Stimulated activated CD4-positive, alpha-beta T cell treated with anti-CD3 and anti-CD28 coated beads, Interleukin-15, amount 100 ng/mL, for 48 hours (primary cell): ENCODE data around the gene FZD4.
"Not testable (repeated sequence)": the region's sequence is repeated elsewhere in the genome, so short reads cannot be mapped to it uniquely, and the experiment has no call there.

ENCODE experiments used
- DNase-seq, 2 donors: peaks; one replicate each; pipeline ENCODE4 v3.0.0-alpha.2; 2020; ENCODE audit warnings: low read depth in 2 of 2

FZD4 gene

GRCh38 chr11:86977441-86978050 lies 22.4 kb upstream of the FZD4 start:
- no peak for DNase-seq

GRCh38 chr11:86972734-86973133 lies 17.5 kb upstream of the FZD4 start:
- no peak for DNase-seq

GRCh38 chr11:86969258-86969657 lies 14.1 kb upstream of the FZD4 start:
- DNase-seq, result no peak

GRCh38 chr11:86967601-86968000 lies 12.4 kb upstream of the FZD4 start:
- DNase-seq, result not testable (repeated sequence)

- no peak for DNase-seq
Measured at GRCh38 chr11:86957976-86958646, 2.9 kb upstream of the FZD4 start.

GRCh38 chr11:86956905-86957195 lies 1.7 kb upstream of the FZD4 start:
- DNase-seq, result no peak

- DNase-seq, result no peak
Measured at GRCh38 chr11:86955111-86955360, 159 bp downstream of the FZD4 start.

- DNase-seq, result no peak
Measured at GRCh38 chr11:86954269-86955110, 705 bp downstream of the FZD4 start.

- DNase-seq, result no peak
Measured at GRCh38 chr11:86952221-86952875, 2.8 kb downstream of the FZD4 start.

GRCh38 chr11:86951706-86952105 lies 3.5 kb downstream of the FZD4 start:
- DNase-seq, result no peak

GRCh38 chr11:86950661-86950995 lies 4.6 kb downstream of the FZD4 start:
- no peak for DNase-seq

GRCh38 chr11:86949995-86950660 lies 5.1 kb downstream of the FZD4 start:
- DNase-seq, result no peak

GRCh38 chr11:86948733-86949132 lies 6.5 kb downstream of the FZD4 start:
- no peak for DNase-seq

GRCh38 chr11:86947541-86947940 lies 7.7 kb downstream of the FZD4 start:
- DNase-seq, result no peak

GRCh38 chr11:86943505-86943904 lies 11.7 kb downstream of the FZD4 start:
- DNase-seq, result not testable (repeated sequence)

- no peak for DNase-seq
Measured at GRCh38 chr11:86941871-86942599, 13.2 kb downstream of the FZD4 start.

GRCh38 chr11:86941077-86941870 lies 13.9 kb downstream of the FZD4 start:
- DNase-seq, result no peak

GRCh38 chr11:86940122-86940777 lies 14.9 kb downstream of the FZD4 start:
- DNase-seq, result no peak

GRCh38 chr11:86938900-86939880 lies 16.0 kb downstream of the FZD4 start:
- no peak for DNase-seq
